GM12878 (cell line): ENCODE measurements around the gene GOSR2. TPM values are rescaled to one million over a fixed set of nuclear protein-coding genes. Genes with fewer than 3 reads are reported as not detected.

Source experiments
- ATAC-seq: fragments of 200-7000 bp; cut with Tn5 transposase; 3 replicates; pipeline ENCODE4 v1.9.1; 2020; ENCODE audit warnings: mild to moderate bottlenecking, moderate library complexity
- BruUV-seq: library from RNA; stranded (reverse); fragments of 400-500 nt; replicated peaks from 2 replicates; lab custom pipeline; 2021; lab: Mats Ljungman, UMichigan
- CTCF ChIA-PET: fragments of 300-600 bp; sonication (Branson Sonifier 250); formaldehyde crosslinking; extraction: SDS; loops from one replicate; lab custom pipeline; 2021; ENCODE audit warnings: inconsistent platforms; lab: Yijun Ruan, JAX
- POLR2A ChIA-PET: fragments of 350-600 bp; formaldehyde crosslinking; extraction: SDS; loops from one replicate; lab custom pipeline; 2021; ENCODE audit warnings: inconsistent platforms; lab: Charles Lee
- RAD21 ChIA-PET: fragments of 300-600 bp; sonication (Branson Sonifier 250); formaldehyde crosslinking; loops from one replicate; lab custom pipeline; 2023; ENCODE audit warnings: antibody characterized with exemption; ENCODE audit not compliant: unreplicated experiment; lab: Charles Lee
- SMC1A ChIA-PET: fragments of 300-600 bp; sonication (Branson Sonifier 250); formaldehyde crosslinking; loops from one replicate; lab custom pipeline; 2023; ENCODE audit not compliant: unreplicated experiment, uncharacterized antibody; lab: Charles Lee
- DNase-seq: peaks from one replicate; pipeline ENCODE4 v3.0.0-alpha.2; 2011; ENCODE audit warnings: low read depth, low spot score
- FAIRE-seq: peaks from 3 replicates; lab custom pipeline; 2011; peaks lifted over from hg19 to GRCh38; lab: Jason Lieb, UNC
- H2AFZ ChIP-seq: 2 replicates; pipeline ENCODE4 v1.6.0; 2011; ENCODE audit warnings: low read depth, low read length, control low read depth; ENCODE audit not compliant: control insufficient read depth
- H3K27ac ChIP-seq: 2 replicates; pipeline ENCODE4 v1.5.1; 2011; ENCODE audit warnings: control low read depth; ENCODE audit not compliant: control insufficient read depth, insufficient read depth
- H3K27me3 ChIP-seq, 2 experiments: replicated peaks in 1 of 2; 2 replicates each; pipeline versions ENCODE4 v1.6.0 to v1.6.1; 2011; ENCODE audit warnings: low read length in 1 of 2; ENCODE audit not compliant: control insufficient read depth in 2 of 2, insufficient read depth in 2 of 2
- H3K36me3 ChIP-seq, 2 experiments: 2 replicates each; pipeline ENCODE4 v1.5.1; 2011; ENCODE audit warnings: low read length in 1 of 2; ENCODE audit not compliant: control insufficient read depth in 2 of 2, insufficient read depth in 2 of 2
- H3K4me1 ChIP-seq: 2 replicates; pipeline ENCODE4 v1.6.1; 2011; ENCODE audit warnings: mild to moderate bottlenecking, low read length, moderate library complexity, mixed read lengths; ENCODE audit not compliant: control insufficient read depth, insufficient read depth
- H3K4me2 ChIP-seq: 2 replicates; pipeline ENCODE4 v1.6.0; 2011; ENCODE audit warnings: control low read depth; ENCODE audit not compliant: control insufficient read depth, insufficient read depth
- H3K4me3 ChIP-seq: fragments of 200-600 bp; sonication (generic); 2 replicates; pipeline ENCODE4 v1.5.1; 2016
- H3K79me2 ChIP-seq: 2 replicates; pipeline ENCODE4 v1.6.0; 2011; ENCODE audit warnings: low read length; ENCODE audit not compliant: control insufficient read depth, insufficient read depth
- H3K9ac ChIP-seq: 2 replicates; pipeline ENCODE4 v1.8.0; 2011; ENCODE audit warnings: low read length, control low read depth, mixed read lengths; ENCODE audit not compliant: control insufficient read depth, insufficient read depth
- H3K9me3 ChIP-seq: replicated peaks from 3 replicates; pipeline ENCODE4 v1.5.1; 2011; ENCODE audit warnings: mild to moderate bottlenecking, low read length; ENCODE audit not compliant: control insufficient read depth, insufficient read depth
- H4K20me1 ChIP-seq: 2 replicates; pipeline ENCODE4 v1.6.0; 2011; ENCODE audit not compliant: control insufficient read depth, insufficient read depth
- BCL11A ChIP-seq: IDR thresholded peaks from 2 replicates; pipeline ENCODE4 v1.6.1; 2011; ENCODE audit warnings: low read depth, low read length
- BMI1 ChIP-seq: fragments of 450-650 bp; IDR thresholded peaks from 2 replicates; pipeline ENCODE4 v1.6.1; 2016; ENCODE audit warnings: mild to moderate bottlenecking, moderate library complexity, borderline replicate concordance
- DPF2 ChIP-seq: fragments of 450-650 bp; IDR thresholded peaks from 2 replicates; pipeline ENCODE4 v1.6.1; 2017; ENCODE audit warnings: mild to moderate bottlenecking
- EED ChIP-seq: sonication (generic); IDR thresholded peaks from 2 replicates; pipeline ENCODE4 v1.6.1; 2016; ENCODE audit warnings: antibody characterized with exemption, low read depth
- EGR1 ChIP-seq, 2 experiments: IDR thresholded peaks; 1 replicate in 1 of 2; 2 replicates in 1 of 2; pipeline ENCODE4 v1.6.1; 2011 to 2012; ENCODE audit warnings: low read depth in 2 of 2, low read length in 2 of 2, borderline replicate concordance in 1 of 2, mild to moderate bottlenecking in 1 of 2, moderate library complexity in 1 of 2
- FOS ChIP-seq: IDR thresholded peaks from 3 replicates; pipeline ENCODE4 v1.6.1; 2011; ENCODE audit warnings: borderline replicate concordance; ENCODE audit not compliant: insufficient read length; ENCODE audit errors: extremely low read depth
- IKZF2 ChIP-seq, 2 experiments: fragments of 450-650 bp; IDR thresholded peaks; 2 replicates each; pipeline ENCODE4 v1.6.1; 2017; ENCODE audit warnings: mild to moderate bottlenecking in 2 of 2, moderate library complexity in 2 of 2
- MEF2A ChIP-seq: IDR thresholded peaks from 2 replicates; pipeline ENCODE4 v1.6.1; 2011; ENCODE audit warnings: low read depth, mild to moderate bottlenecking, low read length, moderate library complexity; ENCODE audit not compliant: insufficient read depth
- NFYB ChIP-seq: IDR thresholded peaks from 2 replicates; pipeline ENCODE4 v1.6.1; 2011; ENCODE audit warnings: low read depth, mild to moderate bottlenecking, low read length, improper control_type of control experiment, moderate library complexity; ENCODE audit not compliant: insufficient read depth
- POLR2AphosphoS2 ChIP-seq: IDR thresholded peaks from 2 replicates; pipeline ENCODE4 v1.6.1; 2011; ENCODE audit warnings: low read depth, mild to moderate bottlenecking, low read length, improper control_type of control experiment, moderate library complexity
- POU2F2 ChIP-seq: IDR thresholded peaks from 3 replicates; pipeline ENCODE4 v1.6.1; 2011; ENCODE audit warnings: low read depth, mild to moderate bottlenecking, low read length, borderline replicate concordance
- SMAD5 ChIP-seq: IDR thresholded peaks from 2 replicates; pipeline ENCODE4 v1.6.1; 2016; ENCODE audit warnings: antibody characterized with exemption, low read depth
- SUZ12 ChIP-seq: fragments of 200-600 bp; sonication (generic); IDR thresholded peaks from one replicate; pipeline ENCODE4 v1.6.1; 2018; ENCODE audit warnings: antibody characterized with exemption, mild to moderate bottlenecking; ENCODE audit not compliant: unreplicated experiment
- ZNF207 ChIP-seq: fragments of 450-650 bp; IDR thresholded peaks from 2 replicates; pipeline ENCODE4 v1.6.1; 2014; ENCODE audit warnings: antibody characterized with exemption, mild to moderate bottlenecking, borderline replicate concordance
- WGBS: methylation state at CpG from one replicate; pipeline ENCODE4 v1.1.6; 2016; ENCODE audit warnings: low lambda C conversion rate; ENCODE audit not compliant: insufficient replicate concordance, insufficient coverage; ENCODE audit errors: missing lambda C conversion rate; 5-methylcytosine and 5-hydroxymethylcytosine counted together
- in situ Hi-C: fragments of 300-500 bp; cut with MboI; formaldehyde crosslinking; loops from 9 replicates; pipeline ENCODE4 v1.14.3; 2018; ENCODE audit warnings: mixed read lengths
- intact Hi-C: fragments of 100-400 bp; cut with micrococcal nuclease; formaldehyde crosslinking; loops from one replicate; pipeline ENCODE4 v1.14.2; 2022; ENCODE audit not compliant: unreplicated experiment
- polyA plus RNA-seq, 11 experiments: library from polyadenylated mRNA; depleted of rRNA in 4 of 11; unstranded in 6 of 11; stranded (reverse) in 5 of 11; fragments of >200 nt; fragmentation: Nextera tagmentation in 4 of 11; fragmentation: Illumina TruSeq in 1 of 11; extraction: Ambion mirVana in 4 of 11; extraction: Trizol in 1 of 11; gene quantifications; 1 replicate in 1 of 11; 2 replicates in 10 of 11; pipeline versions ENCODE4 v1.2.1 to v1.2.3, GENCODE V29; 2011 to 2016; ENCODE audit warnings: inconsistent platforms in 2 of 11, missing spikeins in 2 of 11, low read depth in 1 of 11
- total RNA-seq, 4 experiments: library from RNA; depleted of rRNA in 3 of 4; stranded (reverse); fragments of >200 nt in 3 of 4; fragmentation: Illumina TruSeq in 1 of 4; extraction: Trizol in 1 of 4; gene quantifications; 2 replicates each; pipeline versions ENCODE4 v1.2.1 to v1.2.3, GENCODE V29; 2013 to 2021
- TF ChIP-seq, protein P1 (sequence below): fragments of 450-650 bp; IDR thresholded peaks from 2 replicates; pipeline ENCODE4 v1.6.1; 2017; ENCODE audit warnings: mild to moderate bottlenecking, low read depth, inconsistent platforms; ENCODE audit not compliant: poor library complexity, severe bottlenecking

The GOSR2 gene
- total and polyA plus RNA-seq, 10 of the 15 experiments (the other 5 are each of a cell fraction or from before 2014, with no cell fraction given), result 30.1 to 64.5 (median 47.0) TPM

GRCh38 chr17:46874906-46875305 lies 48.1 kb upstream of the GOSR2 start:
- Histone ChIP-seq H3K4me3 (no peak overlapping the region), H3K9ac (no peak overlapping the region), H2AFZ (no peak overlapping the region), H3K4me2 (no peak overlapping the region), H3K4me1 (no peaks in the 10 kb centered on the region), H3K27ac (no peak overlapping the region), H3K36me3 (no peaks in the 10 kb centered on the region), H3K27me3 (no peaks in the 10 kb centered on the region), H3K9me3 (no peaks in the 10 kb centered on the region), H4K20me1 (no peaks in the 10 kb centered on the region), H3K79me2 (no peaks in the 10 kb centered on the region)
- POLR2A ChIA-PET, result no interaction called here
- CTCF ChIA-PET, result no interaction called here
- in situ Hi-C loops (no loop called here), intact Hi-C loops (loop anchor here (10.0 kb wide), 1 partner anchor 50 kb away; no protein-coding TSS in a partner anchor)
- 57% methylated on average over 15 of the region's 16 CpGs for WGBS
- DNase-seq (no peak), ATAC-seq (no peak), FAIRE-seq (no peak)
- no TSS peak for BruUV-seq
- RAD21 ChIA-PET, result no interaction called here
- SMC1A ChIA-PET, result no interaction called here
- TF ChIP-seq POLR2AphosphoS2, result no peak
- no peak for TF ChIP-seq BCL11A
- TF ChIP-seq, protein P1, sequence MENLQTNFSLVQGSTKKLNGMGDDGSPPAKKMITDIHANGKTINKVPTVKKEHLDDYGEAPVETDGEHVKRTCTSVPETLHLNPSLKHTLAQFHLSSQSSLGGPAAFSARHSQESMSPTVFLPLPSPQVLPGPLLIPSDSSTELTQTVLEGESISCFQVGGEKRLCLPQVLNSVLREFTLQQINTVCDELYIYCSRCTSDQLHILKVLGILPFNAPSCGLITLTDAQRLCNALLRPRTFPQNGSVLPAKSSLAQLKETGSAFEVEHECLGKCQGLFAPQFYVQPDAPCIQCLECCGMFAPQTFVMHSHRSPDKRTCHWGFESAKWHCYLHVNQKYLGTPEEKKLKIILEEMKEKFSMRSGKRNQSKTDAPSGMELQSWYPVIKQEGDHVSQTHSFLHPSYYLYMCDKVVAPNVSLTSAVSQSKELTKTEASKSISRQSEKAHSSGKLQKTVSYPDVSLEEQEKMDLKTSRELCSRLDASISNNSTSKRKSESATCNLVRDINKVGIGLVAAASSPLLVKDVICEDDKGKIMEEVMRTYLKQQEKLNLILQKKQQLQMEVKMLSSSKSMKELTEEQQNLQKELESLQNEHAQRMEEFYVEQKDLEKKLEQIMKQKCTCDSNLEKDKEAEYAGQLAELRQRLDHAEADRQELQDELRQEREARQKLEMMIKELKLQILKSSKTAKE, result no peak

DNA sequence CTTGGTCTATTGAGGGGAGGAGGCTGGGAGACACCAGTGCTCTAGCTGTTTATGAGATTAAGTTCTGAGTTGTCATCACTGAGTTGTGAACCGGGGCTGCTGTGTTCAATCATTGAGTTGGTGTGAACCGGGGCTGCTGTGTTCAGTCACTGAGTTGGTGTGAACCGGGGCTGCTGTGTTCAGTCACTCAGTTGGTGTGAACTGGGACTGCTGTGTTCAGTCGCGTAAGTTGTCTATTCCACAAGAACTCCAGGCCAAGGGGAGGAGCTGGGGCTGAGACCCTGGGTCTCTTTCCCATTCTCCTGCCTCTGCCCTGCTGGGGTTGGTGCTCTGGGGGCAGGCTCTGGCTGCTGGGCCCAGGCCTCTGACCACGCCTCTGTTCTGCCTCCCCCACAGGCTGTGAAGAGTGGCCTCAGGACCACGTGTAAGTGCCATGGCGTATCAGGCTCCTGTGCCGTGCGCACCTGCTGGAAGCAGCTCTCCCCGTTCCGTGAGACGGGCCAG lies 47.1 kb upstream of the GOSR2 start:
- TF ChIP-seq DPF2, result no peak
- no peak for TF ChIP-seq POU2F2
- no peak for TF ChIP-seq MEF2A
- no peak for TF ChIP-seq SMAD5
- no peak for TF ChIP-seq FOS
- TF ChIP-seq BMI1, result no peak
- no peak for TF ChIP-seq NFYB
- TF ChIP-seq IKZF2 (IDR thresholded peaks at IDR 0.05), result no peak
- no peak for TF ChIP-seq EED
- TF ChIP-seq SUZ12, result no peak
- TF ChIP-seq EGR1 (IDR thresholded peaks at IDR 0.05; ENCODE audit: borderline replicate concordance in 1 of 2, low read depth in 2 of 2, low read length in 2 of 2), result no peak
- no peak for TF ChIP-seq ZNF207
- H3K4me2 ChIP-seq, result no peak overlapping the region
- RAD21 ChIA-PET, result no interaction called here
- no TSS peak for BruUV-seq
- SMC1A ChIA-PET, result no interaction called here
- no peak overlapping the region for H3K4me3 ChIP-seq
- FAIRE-seq (no peak), DNase-seq (no peak), ATAC-seq (no peak)
- no peaks in the 10 kb centered on the region for H3K4me1 ChIP-seq
- POLR2A ChIA-PET, result no interaction called here
- CTCF ChIA-PET, result interaction anchor here (0.7 kb wide), 1 partner anchor 94 kb away, joined by 3 read pairs; no protein-coding TSS in a partner anchor
- no peak overlapping the region for H3K9ac ChIP-seq
- no peaks in the 10 kb centered on the region for H3K79me2 ChIP-seq
- in situ Hi-C loops (no loop called here), intact Hi-C loops (loop anchor here (10.0 kb wide), 1 partner anchor 51 kb away; no protein-coding TSS in a partner anchor)
- H2AFZ ChIP-seq, result no peak overlapping the region
- no peaks in the 10 kb centered on the region for H3K9me3 ChIP-seq
- no peaks in the 10 kb centered on the region for H4K20me1 ChIP-seq
- no peaks in the 10 kb centered on the region for H3K27me3 ChIP-seq
- H3K27ac ChIP-seq, result no peak overlapping the region
- H3K36me3 ChIP-seq, result no peaks in the 10 kb centered on the region
- WGBS, result 54% methylated on average over 13 of the region's 13 CpGs
